ENCODE data around the gene SIGLEC5.

- TF ChIP-seq CTCF (IDR thresholded peaks at IDR 0.05; ENCODE audit: low read depth, low read length, missing input control) (no peak), SP1 (IDR thresholded peaks at IDR 0.05) (no peak), GABPA (IDR thresholded peaks at IDR 0.05 in 1 of 2, conservative IDR thresholded peaks at IDR 0.05 in 1 of 2) (no peak)
Observed at GRCh38 chr19:51599084-51599483, 31.1 kb downstream of the SIGLEC5 start.
